ENCODE data around the gene MINDY3.

Gene MINDY3

DNA sequence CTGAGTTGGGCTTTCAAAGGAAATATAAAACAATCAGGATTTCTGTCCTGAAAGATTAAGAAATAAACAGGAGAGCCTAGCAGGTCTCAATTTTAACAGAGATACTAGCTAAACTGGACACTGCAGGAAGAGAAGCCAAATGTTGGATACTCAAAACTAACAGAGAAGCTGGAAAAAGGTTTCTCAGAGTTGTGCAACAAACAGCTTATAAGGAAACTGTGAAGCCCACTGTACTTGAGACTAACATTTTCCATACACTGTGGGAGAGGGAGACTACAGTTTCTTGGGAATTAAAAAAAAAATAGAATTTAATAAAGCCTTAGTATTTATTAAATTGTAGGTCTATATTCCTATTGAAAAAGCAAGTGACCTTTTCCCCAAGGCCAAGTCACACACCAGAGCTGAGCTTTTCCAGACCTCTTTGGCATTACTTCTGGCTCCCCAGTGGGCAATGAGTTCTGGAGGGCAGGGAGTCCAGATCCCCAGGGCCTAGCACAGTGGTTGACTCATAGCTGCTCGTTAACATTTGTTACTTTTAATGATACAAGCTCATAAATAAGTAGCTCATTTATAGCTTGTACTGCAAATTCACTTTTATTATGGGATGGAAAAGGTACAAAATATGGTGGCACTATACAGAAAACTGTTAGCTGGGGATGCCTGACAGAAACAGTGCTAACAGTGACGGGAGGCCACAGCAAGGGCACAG, 68.3 kb downstream of the MINDY3 start (continued):
- TF ChIP-seq, protein P1, sequence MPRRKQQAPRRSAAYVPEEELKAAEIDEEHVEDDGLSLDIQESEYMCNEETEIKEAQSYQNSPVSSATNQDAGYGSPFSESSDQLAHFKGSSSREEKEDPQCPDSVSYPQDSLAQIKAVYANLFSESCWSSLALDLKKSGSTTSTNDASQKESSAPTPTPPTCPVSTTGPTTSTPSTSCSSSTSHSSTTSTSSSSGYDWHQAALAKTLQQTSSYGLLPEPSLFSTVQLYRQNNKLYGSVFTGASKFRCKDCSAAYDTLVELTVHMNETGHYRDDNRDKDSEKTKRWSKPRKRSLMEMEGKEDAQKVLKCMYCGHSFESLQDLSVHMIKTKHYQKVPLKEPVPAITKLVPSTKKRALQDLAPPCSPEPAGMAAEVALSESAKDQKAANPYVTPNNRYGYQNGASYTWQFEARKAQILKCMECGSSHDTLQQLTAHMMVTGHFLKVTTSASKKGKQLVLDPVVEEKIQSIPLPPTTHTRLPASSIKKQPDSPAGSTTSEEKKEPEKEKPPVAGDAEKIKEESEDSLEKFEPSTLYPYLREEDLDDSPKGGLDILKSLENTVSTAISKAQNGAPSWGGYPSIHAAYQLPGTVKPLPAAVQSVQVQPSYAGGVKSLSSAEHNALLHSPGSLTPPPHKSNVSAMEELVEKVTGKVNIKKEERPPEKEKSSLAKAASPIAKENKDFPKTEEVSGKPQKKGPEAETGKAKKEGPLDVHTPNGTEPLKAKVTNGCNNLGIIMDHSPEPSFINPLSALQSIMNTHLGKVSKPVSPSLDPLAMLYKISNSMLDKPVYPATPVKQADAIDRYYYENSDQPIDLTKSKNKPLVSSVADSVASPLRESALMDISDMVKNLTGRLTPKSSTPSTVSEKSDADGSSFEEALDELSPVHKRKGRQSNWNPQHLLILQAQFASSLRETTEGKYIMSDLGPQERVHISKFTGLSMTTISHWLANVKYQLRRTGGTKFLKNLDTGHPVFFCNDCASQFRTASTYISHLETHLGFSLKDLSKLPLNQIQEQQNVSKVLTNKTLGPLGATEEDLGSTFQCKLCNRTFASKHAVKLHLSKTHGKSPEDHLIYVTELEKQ (tag by site-specific recombination; IDR thresholded peaks at IDR 0.05; ENCODE audit: borderline replicate concordance): 0 out of 2 replicates have a peak, but pooled peaks have one; percentile 30
- TF ChIP-seq ZNF335 (tag by site-specific recombination; conservative IDR thresholded peaks at IDR 0.05) (no peak), ZSCAN23 (tag by site-specific recombination; IDR thresholded peaks at IDR 0.05) (0 out of 2 replicates have a peak, but pooled peaks have one; percentile 32), ZFP41 (tag by site-specific recombination; IDR thresholded peaks at IDR 0.05; ENCODE audit: borderline replicate concordance) (no peak), BCL11A (tag by site-specific recombination; IDR thresholded peaks at IDR 0.05; ENCODE audit: low read depth) (0 out of 2 replicates have a peak, but pooled peaks have one; percentile 11), SP7 (tag by site-specific recombination; IDR thresholded peaks at IDR 0.05) (0 out of 2 replicates have a peak, but pooled peaks have one; percentile 20), ZNF221 (tag by site-specific recombination; IDR thresholded peaks at IDR 0.05; ENCODE audit: borderline replicate concordance) (no peak)
- TF ChIP-seq, protein P2, sequence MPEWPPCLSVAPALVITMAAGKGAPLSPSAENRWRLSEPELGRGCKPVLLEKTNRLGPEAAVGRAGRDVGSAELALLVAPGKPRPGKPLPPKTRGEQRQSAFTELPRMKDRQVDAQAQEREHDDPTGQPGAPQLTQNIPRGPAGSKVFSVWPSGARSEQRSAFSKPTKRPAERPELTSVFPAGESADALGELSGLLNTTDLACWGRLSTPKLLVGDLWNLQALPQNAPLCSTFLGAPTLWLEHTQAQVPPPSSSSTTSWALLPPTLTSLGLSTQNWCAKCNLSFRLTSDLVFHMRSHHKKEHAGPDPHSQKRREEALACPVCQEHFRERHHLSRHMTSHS (tag by site-specific recombination; IDR thresholded peaks at IDR 0.05): no peak

DNA sequence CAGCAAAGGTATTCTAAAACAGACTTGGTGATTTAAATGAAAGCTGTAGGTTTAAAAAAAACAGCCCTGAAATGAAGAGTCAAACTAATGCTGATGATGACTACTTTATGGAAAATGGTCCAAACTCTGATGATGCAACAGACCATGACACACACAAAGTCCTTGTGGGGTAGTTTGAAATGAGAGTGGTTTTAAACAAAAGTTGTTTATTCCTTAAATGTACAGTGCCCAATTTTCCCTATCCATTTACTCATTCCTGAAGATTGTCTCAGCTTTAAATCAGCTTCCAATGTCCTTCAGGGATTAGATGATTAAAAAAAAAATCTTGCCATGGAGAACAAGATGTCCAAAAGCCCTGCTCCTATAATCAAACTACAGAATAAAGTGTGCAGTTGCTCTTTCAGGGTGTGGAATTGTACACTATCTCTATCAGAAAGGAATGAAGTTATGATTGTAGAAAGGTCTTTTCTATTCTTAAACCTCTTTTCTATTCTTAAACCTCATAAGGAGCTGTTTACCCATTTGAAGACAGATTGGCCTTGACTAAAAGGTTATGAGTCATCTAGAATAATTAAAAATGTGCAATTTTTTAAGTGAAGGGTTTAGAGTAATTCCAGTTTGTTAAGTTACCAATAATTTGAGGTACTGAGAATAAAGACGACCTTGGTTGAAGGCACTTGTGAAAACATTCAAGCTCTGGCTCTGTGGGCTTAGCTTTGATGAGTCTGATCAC, 70.3 kb downstream of the MINDY3 start:
- no peak overlapping the region for H3K27ac ChIP-seq (ENCODE audit: extremely low read depth, low read depth, low read length)
- no peak overlapping the region for H3K4me3 ChIP-seq (ENCODE audit: low read depth, low read length)
- peaks cover 35% of the 10 kb centered on the region for H3K4me1 ChIP-seq (ENCODE audit: control insufficient read depth, insufficient read depth, low read length)
- ChIA-PET POLR2A (no interaction called here), CTCF (no interaction called here)
- H3K9me3 ChIP-seq (ENCODE audit: control insufficient read depth, insufficient read depth, low read depth, low read length): no peaks in the 10 kb centered on the region
- H3K36me3 ChIP-seq (ENCODE audit: control insufficient read depth in 2 of 2, insufficient read depth in 1 of 2, low read length in 2 of 2): peaks cover 0 to 29% of the 10 kb centered on the region in 2 experiments; a peak in 2 of 3 replicates
- TF ChIP-seq KLF1 (tag by site-specific recombination; IDR thresholded peaks at IDR 0.05) (no peak), EGR2 (tag by site-specific recombination; IDR thresholded peaks at IDR 0.05; ENCODE audit: low read depth) (no peak), HOXD13 (CRISPR knock-in tag; IDR thresholded peaks at IDR 0.05; ENCODE audit: borderline replicate concordance) (no peak), ZSCAN30 (tag by site-specific recombination; IDR thresholded peaks at IDR 0.05) (no peak), PRDM6 (tag by site-specific recombination; IDR thresholded peaks at IDR 0.05) (peak; percentile 83), ZFHX2 (tag by site-specific recombination; conservative IDR thresholded peaks at IDR 0.05) (no peak), ZEB2 (tag by site-specific recombination; IDR thresholded peaks at IDR 0.05) (peak; percentile 22; the same call in 1 of the 2 replicates), GLI4 (tag by site-specific recombination; IDR thresholded peaks at IDR 0.05) (no peak), ZNF202 (tag by site-specific recombination; IDR thresholded peaks at IDR 0.05; ENCODE audit: borderline replicate concordance) (no peak), ZNF404 (tag by site-specific recombination; IDR thresholded peaks at IDR 0.05) (no peak), ATF2 (tag by site-specific recombination; IDR thresholded peaks at IDR 0.05; ENCODE audit: low read depth) (0 out of 2 replicates have a peak, but pooled peaks have one; percentile 17), ZNF366 (tag by site-specific recombination; conservative IDR thresholded peaks at IDR 0.05) (peak; percentile 20; the same call in 1 of the 2 replicates), WT1 (tag by site-specific recombination; IDR thresholded peaks at IDR 0.05) (no peak), SP7 (tag by site-specific recombination; IDR thresholded peaks at IDR 0.05) (0 out of 2 replicates have a peak, but pooled peaks have one; percentile 40), ZNF629 (tag by site-specific recombination; IDR thresholded peaks at IDR 0.05) (0 out of 2 replicates have a peak, but pooled peaks have one; percentile 32)
- TF ChIP-seq, protein P3, sequence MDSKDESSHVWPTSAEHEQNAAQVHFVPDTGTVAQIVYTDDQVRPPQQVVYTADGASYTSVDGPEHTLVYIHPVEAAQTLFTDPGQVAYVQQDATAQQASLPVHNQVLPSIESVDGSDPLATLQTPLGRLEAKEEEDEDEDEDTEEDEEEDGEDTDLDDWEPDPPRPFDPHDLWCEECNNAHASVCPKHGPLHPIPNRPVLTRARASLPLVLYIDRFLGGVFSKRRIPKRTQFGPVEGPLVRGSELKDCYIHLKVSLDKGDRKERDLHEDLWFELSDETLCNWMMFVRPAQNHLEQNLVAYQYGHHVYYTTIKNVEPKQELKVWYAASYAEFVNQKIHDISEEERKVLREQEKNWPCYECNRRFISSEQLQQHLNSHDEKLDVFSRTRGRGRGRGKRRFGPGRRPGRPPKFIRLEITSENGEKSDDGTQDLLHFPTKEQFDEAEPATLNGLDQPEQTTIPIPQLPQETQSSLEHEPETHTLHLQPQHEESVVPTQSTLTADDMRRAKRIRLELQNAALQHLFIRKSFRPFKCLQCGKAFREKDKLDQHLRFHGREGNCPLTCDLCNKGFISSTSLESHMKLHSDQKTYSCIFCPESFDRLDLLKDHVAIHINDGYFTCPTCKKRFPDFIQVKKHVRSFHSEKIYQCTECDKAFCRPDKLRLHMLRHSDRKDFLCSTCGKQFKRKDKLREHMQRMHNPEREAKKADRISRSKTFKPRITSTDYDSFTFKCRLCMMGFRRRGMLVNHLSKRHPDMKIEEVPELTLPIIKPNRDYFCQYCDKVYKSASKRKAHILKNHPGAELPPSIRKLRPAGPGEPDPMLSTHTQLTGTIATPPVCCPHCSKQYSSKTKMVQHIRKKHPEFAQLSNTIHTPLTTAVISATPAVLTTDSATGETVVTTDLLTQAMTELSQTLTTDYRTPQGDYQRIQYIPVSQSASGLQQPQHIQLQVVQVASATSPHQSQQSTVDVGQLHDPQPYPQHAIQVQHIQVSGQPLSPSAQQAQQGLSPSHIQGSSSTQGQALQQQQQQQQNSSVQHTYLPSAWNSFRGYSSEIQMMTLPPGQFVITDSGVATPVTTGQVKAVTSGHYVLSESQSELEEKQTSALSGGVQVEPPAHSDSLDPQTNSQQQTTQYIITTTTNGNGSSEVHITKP (tag by site-specific recombination; IDR thresholded peaks at IDR 0.05): peak; percentile 25; the same call in 1 of the 2 replicates

Measured in HEK293 (cell line).